Psoas muscle (tissue), 8 donors: ENCODE data around the gene ATL3. TPM values are rescaled to one million over a fixed set of nuclear protein-coding genes. Genes with fewer than 3 reads are reported as not detected.
A peak's percentile ranks its signal among the peaks of the same experiment; 100 is the strongest.

ENCODE experiments used
- ATAC-seq, 4 donors: fragments of 200-7000 bp; cut with Tn5 transposase; one replicate each; pipeline ENCODE4 v1.9.1; 2020; ENCODE audit warnings: moderate library complexity in 3 of 4, mild to moderate bottlenecking in 2 of 4
- DNase-seq, 2 donors: peaks; one replicate each; pipeline ENCODE4 v3.0.0-alpha.2; 2020
- H3K27ac ChIP-seq: fragments of 200-600 bp; one replicate; pipeline ENCODE4 v1.8.0; 2022
- H3K27me3 ChIP-seq, 3 donors: fragments of 200-600 bp in 1 of 3; one replicate each; pipeline versions ENCODE4 v1.6.1 to v1.8.0; 2013 to 2022; ENCODE audit warnings: low read length in 2 of 3, mild to moderate bottlenecking in 2 of 3, moderate library complexity in 1 of 3; ENCODE audit not compliant: insufficient read depth in 3 of 3
- H3K36me3 ChIP-seq, 2 donors: fragments of 200-600 bp in 1 of 2; one replicate each; pipeline versions ENCODE4 v1.6.1 to v1.8.0; 2013 to 2022; ENCODE audit warnings: low read depth in 1 of 2, mild to moderate bottlenecking in 1 of 2, moderate library complexity in 1 of 2; ENCODE audit not compliant: insufficient read depth in 1 of 2
- H3K4me1 ChIP-seq: fragments of 200-600 bp; one replicate; pipeline ENCODE4 v1.8.0; 2022
- H3K4me3 ChIP-seq: fragments of 200-600 bp; one replicate; pipeline ENCODE4 v1.8.0; 2022; ENCODE audit warnings: mild to moderate bottlenecking
- H3K9me3 ChIP-seq: fragments of 200-600 bp; one replicate; pipeline ENCODE4 v1.8.0; 2022
- CTCF ChIP-seq: fragments of 200-600 bp; IDR thresholded peaks from one replicate; pipeline ENCODE4 v1.8.0; 2022; ENCODE audit warnings: antibody characterized with exemption
- WGBS, 3 donors: extraction: QIAGEN DNeasy Blood & Tissue Kit; methylation state at CpG; one replicate each; pipeline versions ENCODE4 v1.1.6 to v1.1.7; 2013; 5-methylcytosine and 5-hydroxymethylcytosine counted together
- intact Hi-C, 2 donors: fragments of 100-400 bp; cut with DNase I; formaldehyde crosslinking; loops; one replicate each; pipeline versions ENCODE4 v1.11.0 to v1.14.2; 2022
- polyA plus RNA-seq, 3 donors: library from polyadenylated mRNA; stranded (reverse); fragments of 200-250 nt; gene quantifications; one replicate each; pipeline ENCODE4 v1.2.3, GENCODE V29; 2013
- total RNA-seq, 4 donors: library from RNA; stranded (reverse); fragmentation: NEBNext Ultra II Directional in 2 of 4; extraction: Animal tissue kit (Norgen Biotek cat#: 25700) in 2 of 4; gene quantifications; one replicate each; pipeline versions ENCODE4 v1.2.1 to v1.2.4, GENCODE V29; 2021 to 2023
- donor health status: healthy with polysubstance abuse.
- donor health status: DM: no; HTN: no; CAD: no; lungs with moderate emphysema.
- donor health status: Bipolar disorder and iron deficiency.
- donor health status: healthy.
- donor health status: DM: yes; HTN: yes; CAD: no.
- donor health status: DM: no; HTN: no; CAD: no.
- donor health status: DM: no; HTN: no; CAD: no.
- donor health status: DM: yes; HTN: yes; CAD: no.

Gene ATL3
- total and polyA plus RNA-seq, 7 donors, result 3.2 to 12.2 (median 9.4) TPM

GRCh38 chr11:63635762-63636465 lies 35.3 kb downstream of the ATL3 start:
- no peak overlapping the region for H3K27ac ChIP-seq
- peak; percentile 66 to 86 (median 78) for ATAC-seq
- 67 to 72% (median 70%) methylated on average over 10 of the region's 10 CpGs for WGBS, 3 donors

GRCh38 chr11:63629426-63629825 lies 41.8 kb downstream of the ATL3 start:
- Histone ChIP-seq H3K9me3 (no peaks in the 10 kb centered on the region), H3K27ac (no peak overlapping the region), H3K4me1 (no peaks in the 10 kb centered on the region), H3K4me3 (no peak overlapping the region), H3K36me3 (peaks cover 6 to 75% of the 10 kb centered on the region in 2 donors), H3K27me3 (no peaks in the 10 kb centered on the region)
- no peak for ATAC-seq
- TF ChIP-seq CTCF, result no peak
- 86 to 96% (median 94%) methylated on average over 3 of the region's 3 CpGs for WGBS, 3 donors
- no peak for DNase-seq
- intact Hi-C loops, result no loop called here

More at GRCh38 chr11:63635762-63636465, 35.3 kb downstream of the ATL3 start:
- peak; percentile 30 to 58 for DNase-seq
- no peaks in the 10 kb centered on the region for H3K4me1 ChIP-seq
- peak; percentile 83 for TF ChIP-seq CTCF
- H3K4me3 ChIP-seq, result no peak overlapping the region
- no peaks in the 10 kb centered on the region for H3K9me3 ChIP-seq
- intact Hi-C loops, result loop anchor here (2.0 to 5.0 kb wide), 2 partner anchors 101 to 157 kb away; no protein-coding TSS in a partner anchor
- peaks cover 3 to 93% of the 10 kb centered on the region in 2 donors for H3K36me3 ChIP-seq
- H3K27me3 ChIP-seq, result no peaks in the 10 kb centered on the region

GRCh38 chr11:63623513-63624140 lies 47.5 kb downstream of the ATL3 start:
- peaks cover 7% of the 10 kb centered on the region for H3K4me1 ChIP-seq
- H3K27me3 ChIP-seq, result no peaks in the 10 kb centered on the region
- no peak overlapping the region for H3K4me3 ChIP-seq
- intact Hi-C loops, result no loop called here
- TF ChIP-seq CTCF, result no peak
- H3K27ac ChIP-seq, result no peak overlapping the region
- H3K9me3 ChIP-seq, result no peaks in the 10 kb centered on the region
- WGBS, 3 donors, result 41 to 55% (median 42%) methylated on average over 7 of the region's 7 CpGs
- ATAC-seq (peak; percentile 30 to 51 (median 36)), DNase-seq (no peak)
- H3K36me3 ChIP-seq, result peaks cover 0 to 17% of the 10 kb centered on the region in 2 donors

GRCh38 chr11:63622323-63622722 lies 48.9 kb downstream of the ATL3 start:
- Histone ChIP-seq H3K4me3 (no peak overlapping the region), H3K4me1 (peaks cover 7% of the 10 kb centered on the region), H3K27ac (peak overlapping the region; percentile 4), H3K36me3 (peaks cover 0 to 4% of the 10 kb centered on the region in 2 donors), H3K27me3 (no peaks in the 10 kb centered on the region), H3K9me3 (no peaks in the 10 kb centered on the region)
- ATAC-seq (peak; percentile 58 to 75 (median 66)), DNase-seq (no peak)
- intact Hi-C loops, result no loop called here
- 18 to 46% (median 19%) methylated on average over 2 of the region's 2 CpGs for WGBS, 3 donors
- no peak for TF ChIP-seq CTCF
